Tibial artery (tissue), 4 donors: ENCODE data around the gene NRM.

Source experiments
- DNase-seq, 2 donors: peaks; one replicate each; pipeline ENCODE4 v3.0.0-alpha.2; 2019
- H3K27ac ChIP-seq, 2 donors: fragments of 200-600 bp; sonication (generic) in 1 of 2; 1 replicate in 1 of 2; 2 replicates in 1 of 2; pipeline ENCODE4 v1.5.1; 2018 to 2019; ENCODE audit warnings: mild to moderate bottlenecking in 1 of 2
- H3K27me3 ChIP-seq, 2 donors: fragments of 200-600 bp; sonication (generic) in 1 of 2; one replicate each; pipeline versions ENCODE4 v1.5.1 to v1.6.0; 2016 to 2019
- H3K36me3 ChIP-seq, 3 donors: fragments of 200-600 bp; sonication (generic) in 2 of 3; one replicate each; pipeline ENCODE4 v1.5.1; 2016 to 2019; ENCODE audit warnings: mild to moderate bottlenecking in 2 of 3
- H3K4me1 ChIP-seq, 4 donors: fragments of 200-600 bp; sonication (generic) in 2 of 4; 1 replicate in 3 of 4; 2 replicates in 1 of 4; pipeline ENCODE4 v1.5.1; 2016 to 2019
- H3K4me3 ChIP-seq, 2 donors: fragments of 200-600 bp; sonication (generic) in 1 of 2; 1 replicate in 1 of 2; 2 replicates in 1 of 2; pipeline ENCODE4 v1.5.1; 2018 to 2019; ENCODE audit warnings: mild to moderate bottlenecking in 2 of 2
- H3K9me3 ChIP-seq, 3 donors: fragments of 200-600 bp; sonication (generic) in 1 of 3; one replicate each; pipeline ENCODE4 v1.5.1; 2016 to 2019
- CTCF ChIP-seq, 2 experiments: fragments of 200-600 bp in 1 of 2; fragments of 450-650 bp in 1 of 2; IDR thresholded peaks; one replicate each; pipeline ENCODE4 v1.5.1; 2017 to 2019; ENCODE audit warnings: antibody characterized with exemption in 2 of 2, mild to moderate bottlenecking in 1 of 2, moderate library complexity in 1 of 2
- intact Hi-C: fragments of 100-400 bp; cut with DNase I; formaldehyde crosslinking; loops from one replicate; pipeline ENCODE4 v1.15.0; 2023; ENCODE audit warnings: low total_unique reads

Gene NRM

DNA sequence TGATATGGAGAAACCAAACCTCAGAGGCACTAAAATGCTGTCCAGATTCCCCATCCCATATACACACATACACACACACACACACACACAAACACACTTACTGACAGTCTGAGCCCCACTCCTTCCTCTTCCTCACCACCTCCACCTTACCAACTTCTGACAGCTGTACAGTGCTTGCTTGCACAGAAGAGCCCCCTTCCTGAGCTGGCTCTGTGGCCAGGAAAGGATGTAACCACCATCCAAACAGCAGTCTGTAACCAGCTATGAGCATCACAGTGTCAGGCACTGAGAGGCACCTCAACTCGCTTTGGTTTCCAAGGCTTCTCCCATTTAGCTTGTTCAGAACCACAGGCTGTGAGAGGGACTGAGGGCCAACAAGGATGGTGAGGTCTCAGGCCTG, 49.7 kb downstream of the NRM start:
- intact Hi-C loops = no loop called here
- H3K9me3 ChIP-seq = no peaks in the 10 kb centered on the region
- peaks cover 0 to 80% (median 13%) of the 10 kb centered on the region in 3 donors for H3K36me3 ChIP-seq
- no peaks in the 10 kb centered on the region for H3K27me3 ChIP-seq
- no peak overlapping the region for H3K27ac ChIP-seq
- peaks cover 0 to 1% (median 0%) of the 10 kb centered on the region in 4 donors for H3K4me1 ChIP-seq
- TF ChIP-seq CTCF (IDR thresholded peaks at IDR 0.05) = no peak
- no peak for DNase-seq
- no peak overlapping the region for H3K4me3 ChIP-seq

- no peaks in the 10 kb centered on the region for H3K9me3 ChIP-seq
- TF ChIP-seq CTCF (IDR thresholded peaks at IDR 0.05) = no peak
- H3K36me3 ChIP-seq = peaks cover 0 to 77% (median 13%) of the 10 kb centered on the region in 3 donors
- no peak for DNase-seq
- H3K4me1 ChIP-seq = no peaks in the 10 kb centered on the region
- H3K27ac ChIP-seq = no peak overlapping the region
- intact Hi-C loops = no loop called here
- no peak overlapping the region for H3K4me3 ChIP-seq
- no peaks in the 10 kb centered on the region for H3K27me3 ChIP-seq
Observed at GRCh38 chr6:30640481-30640880, 50.3 kb downstream of the NRM start.
